ENCODE data around the gene SLN.

The SLN gene

DNA sequence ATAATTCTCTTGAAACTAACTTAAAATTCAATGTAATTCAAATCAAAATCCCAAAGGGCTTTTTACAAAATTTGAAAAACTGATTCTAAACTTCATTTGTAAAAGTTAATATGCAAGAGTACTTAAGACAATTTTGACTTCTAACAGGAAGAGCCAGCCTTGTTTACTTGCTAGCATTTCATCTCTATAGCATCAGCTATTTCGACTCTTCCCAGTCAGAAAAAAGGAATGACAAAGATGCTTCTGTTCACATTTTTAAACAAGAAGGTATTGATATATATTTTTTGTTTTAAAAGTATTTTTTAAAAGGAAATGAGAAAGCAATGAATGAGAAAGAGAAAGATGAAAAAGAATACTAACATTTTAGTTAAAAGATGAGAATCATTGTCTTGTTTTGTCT, 16.4 kb downstream of the SLN start:
- Histone ChIP-seq H3K9me3 (no peaks in the 10 kb centered on the region), H3K4me1 (no peaks in the 10 kb centered on the region), H3K36me3 (no peaks in the 10 kb centered on the region), H3K27me3 (peaks cover 35% of the 10 kb centered on the region), H3K4me3 (ENCODE audit: low read depth, low read length) (no peak overlapping the region)
- TF ChIP-seq CTCF (IDR thresholded peaks at IDR 0.05; ENCODE audit: low read depth, low read length): no peak
- no peak for DNase-seq

DNA sequence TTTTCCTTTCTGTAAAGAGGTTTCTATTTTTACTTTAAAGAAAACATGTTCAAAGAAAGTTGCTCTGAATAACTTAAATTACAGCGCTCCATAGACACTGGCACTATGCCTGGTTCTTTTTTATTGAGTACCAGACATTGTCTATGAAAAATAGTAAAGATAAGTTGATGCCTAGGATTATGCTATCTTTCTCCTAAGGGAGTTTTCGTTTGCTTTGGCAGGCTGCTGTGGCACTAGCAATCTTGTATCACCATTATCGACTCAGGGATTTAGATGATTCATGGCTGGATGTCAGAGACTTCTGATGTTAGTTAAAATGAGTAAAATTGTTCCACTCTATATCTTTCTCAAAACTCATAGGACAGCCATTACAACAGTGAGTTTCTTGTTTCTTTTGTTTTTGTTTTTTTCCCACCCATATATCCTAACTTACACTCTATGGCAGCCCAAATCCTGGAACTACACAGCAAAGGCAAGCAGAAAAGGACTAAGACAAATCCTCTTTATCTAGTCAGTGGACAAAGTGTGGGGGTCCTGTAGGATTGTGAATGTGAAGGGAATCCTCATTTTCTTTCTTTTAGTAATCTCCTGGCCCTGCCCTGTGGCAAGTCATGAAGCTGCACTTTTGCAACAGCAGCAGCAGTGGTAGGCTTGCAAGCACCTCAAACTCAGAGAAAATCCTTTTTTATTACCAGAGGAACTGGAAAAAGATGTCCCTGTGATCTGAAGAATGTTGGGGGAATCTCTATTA, 20.7 kb downstream of the SLN start:
- Histone ChIP-seq H3K4me1 (no peaks in the 10 kb centered on the region), H3K36me3 (no peaks in the 10 kb centered on the region), H3K27me3 (peaks cover 26% of the 10 kb centered on the region), H3K4me3 (ENCODE audit: low read depth, low read length) (no peak overlapping the region), H3K9me3 (no peaks in the 10 kb centered on the region)
- DNase-seq: no peak
- no peak for TF ChIP-seq CTCF (IDR thresholded peaks at IDR 0.05; ENCODE audit: low read depth, low read length)

DNA sequence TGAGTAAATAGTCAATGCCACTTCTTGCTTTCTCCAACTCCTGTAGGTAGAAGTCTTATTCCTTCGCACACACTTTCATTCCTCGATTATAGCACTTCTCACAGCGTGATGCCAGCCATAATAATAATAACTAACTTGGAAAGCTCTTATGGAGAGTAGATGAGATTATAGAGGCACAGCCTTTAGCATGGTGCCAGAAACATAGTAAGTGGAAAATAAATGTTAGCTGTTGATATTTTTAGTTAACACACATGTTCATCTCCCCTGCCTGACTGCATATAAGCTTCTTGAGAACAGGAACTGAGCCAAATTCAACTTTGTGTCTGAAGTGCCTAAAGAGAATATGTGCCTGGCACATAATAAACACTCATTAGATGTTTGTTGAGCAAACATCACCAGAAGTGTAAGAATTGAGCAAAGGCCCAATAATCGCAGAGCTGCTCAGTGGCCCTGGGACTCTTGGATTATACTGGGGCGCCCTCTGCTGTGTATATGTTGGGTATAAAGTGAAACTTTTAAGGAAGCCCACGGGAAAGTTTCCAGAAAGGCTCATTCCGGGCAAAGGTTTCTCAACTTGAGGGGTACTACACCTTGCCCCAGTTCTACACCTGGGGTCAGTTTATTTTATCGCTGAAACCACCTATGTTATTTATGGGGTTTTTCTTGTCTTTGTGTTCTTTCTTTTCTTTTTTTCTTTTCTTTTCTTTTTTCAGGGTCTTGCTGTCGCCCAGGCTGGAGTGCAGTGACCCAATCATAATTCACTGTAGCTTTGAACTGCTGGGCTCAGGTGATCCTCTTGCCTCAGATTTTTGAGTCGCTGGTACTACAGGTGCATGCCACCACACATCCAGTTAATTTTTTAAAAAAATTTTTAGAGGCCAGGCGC, 22.3 kb downstream of the SLN start:
- Histone ChIP-seq H3K4me1 (no peaks in the 10 kb centered on the region), H3K36me3 (no peaks in the 10 kb centered on the region), H3K27me3 (peaks cover 24% of the 10 kb centered on the region), H3K9me3 (no peaks in the 10 kb centered on the region), H3K4me3 (ENCODE audit: low read depth, low read length) (no peak overlapping the region)
- DNase-seq: peak; percentile 74
- TF ChIP-seq CTCF (IDR thresholded peaks at IDR 0.05; ENCODE audit: low read depth, low read length): peak; percentile 69

- no peak for DNase-seq
- no peak overlapping the region for H3K4me3 ChIP-seq (ENCODE audit: low read depth, low read length)
- no peaks in the 10 kb centered on the region for H3K36me3 ChIP-seq
- H3K27me3 ChIP-seq: peaks cover 24% of the 10 kb centered on the region
- no peak for TF ChIP-seq CTCF (IDR thresholded peaks at IDR 0.05; ENCODE audit: low read depth, low read length)
- no peaks in the 10 kb centered on the region for H3K4me1 ChIP-seq
- H3K9me3 ChIP-seq: no peaks in the 10 kb centered on the region
Measured at GRCh38 chr11:107688322-107688918, 23.4 kb downstream of the SLN start.

GRCh38 chr11:107683807-107684206, 28.0 kb downstream of the SLN start:
- 0 out of 2 replicates have a peak, but pooled peaks cover 4% of the 10 kb centered on the region for H3K27me3 ChIP-seq
- DNase-seq: peak; percentile 18
- no peak overlapping the region for H3K4me3 ChIP-seq (ENCODE audit: low read depth, low read length)
- no peaks in the 10 kb centered on the region for H3K9me3 ChIP-seq
- H3K36me3 ChIP-seq: no peaks in the 10 kb centered on the region
- no peaks in the 10 kb centered on the region for H3K4me1 ChIP-seq
- peak; percentile 66 for TF ChIP-seq CTCF (IDR thresholded peaks at IDR 0.05; ENCODE audit: low read depth, low read length)
